GM12875 (cell line): ENCODE data around the gene KRTAP5-1.
A peak's percentile ranks its signal among the peaks of the same experiment; 100 is the strongest.

Experiments
- H3K4me3 ChIP-seq: one replicate; pipeline ENCODE4 v1.5.1; 2011; ENCODE audit warnings: low read depth, low read length, control low read depth
- CTCF ChIP-seq: IDR thresholded peaks from 2 replicates; pipeline ENCODE4 v1.5.1; 2011; ENCODE audit warnings: low read depth, mild to moderate bottlenecking, control low read depth, inconsistent platforms, low read length, moderate library complexity, borderline replicate concordance; ENCODE audit not compliant: insufficient read depth

KRTAP5-1 gene

GRCh38 chr11:1569251-1569780, 15.8 kb downstream of the KRTAP5-1 start:
- H3K4me3 ChIP-seq = no peak overlapping the region
- TF ChIP-seq CTCF = no peak

GRCh38 chr11:1568441-1568911, 16.6 kb downstream of the KRTAP5-1 start:
- H3K4me3 ChIP-seq = no peak overlapping the region
- TF ChIP-seq CTCF = no peak

- H3K4me3 ChIP-seq = no peak overlapping the region
- TF ChIP-seq CTCF = no peak
These were observed 17.4 kb downstream of the KRTAP5-1 start for GRCh38 chr11:1567721-1568100.

- H3K4me3 ChIP-seq = no peak overlapping the region
- no peak for TF ChIP-seq CTCF
These were observed 17.9 kb downstream of the KRTAP5-1 start for GRCh38 chr11:1567052-1567720.

- H3K4me3 ChIP-seq = no peak overlapping the region
- TF ChIP-seq CTCF = peak; percentile 9; the same call in 1 of the 2 replicates
These were observed 18.6 kb downstream of the KRTAP5-1 start for GRCh38 chr11:1566381-1567051.

- no peak overlapping the region for H3K4me3 ChIP-seq
- TF ChIP-seq CTCF = no peak
These were observed 19.2 kb downstream of the KRTAP5-1 start for GRCh38 chr11:1565904-1566247.
